Keratinocyte (primary cell): ENCODE data around the gene LAMB1. TPM values are rescaled to one million over a fixed set of nuclear protein-coding genes. Genes with fewer than 3 reads are reported as not detected.

Experiments
- DNase-seq: peaks from one replicate; pipeline ENCODE4 v3.0.0-alpha.2; 2011; ENCODE audit warnings: low read depth, missing footprints, low spot score
- FAIRE-seq: peaks from 2 replicates; lab custom pipeline; 2011; peaks lifted over from hg19 to GRCh38; lab: Jason Lieb, UNC
- H2AFZ ChIP-seq: 2 replicates; pipeline ENCODE4 v1.6.0; 2012; ENCODE audit warnings: low read length, control low read depth, inconsistent platforms; ENCODE audit not compliant: control insufficient read depth
- H3K27ac ChIP-seq: 2 replicates; pipeline ENCODE4 v1.5.1; 2011; ENCODE audit warnings: low read length; ENCODE audit not compliant: control insufficient read depth, insufficient read depth
- H3K27me3 ChIP-seq: 3 replicates; pipeline ENCODE4 v1.6.0; 2011; ENCODE audit warnings: low read length; ENCODE audit not compliant: control insufficient read depth, insufficient read depth; ENCODE audit errors: extremely low read depth
- H3K36me3 ChIP-seq, 2 experiments: 2 replicates in 1 of 2; 3 replicates in 1 of 2; pipeline ENCODE4 v1.5.1; 2011; ENCODE audit warnings: low read length in 2 of 2, mild to moderate bottlenecking in 1 of 2; ENCODE audit not compliant: control insufficient read depth in 2 of 2, insufficient read depth in 2 of 2; ENCODE audit errors: extremely low read depth in 1 of 2
- H3K4me1 ChIP-seq: 3 replicates; pipeline ENCODE4 v1.5.1; 2011; ENCODE audit warnings: low read length; ENCODE audit not compliant: control insufficient read depth, insufficient read depth; ENCODE audit errors: extremely low read depth
- H3K4me2 ChIP-seq: 3 replicates; pipeline ENCODE4 v1.6.0; 2011; ENCODE audit warnings: low read depth, low read length; ENCODE audit not compliant: control insufficient read depth, insufficient read depth; ENCODE audit errors: extremely low read depth
- H3K4me3 ChIP-seq, 3 experiments: fragments of 200-600 bp in 1 of 3; sonication (generic) in 1 of 3; 2 replicates in 2 of 3; 3 replicates in 1 of 3; pipeline ENCODE4 v1.5.1; 2011 to 2016; ENCODE audit warnings: low read length in 3 of 3, mild to moderate bottlenecking in 3 of 3, control low read depth in 2 of 3, inconsistent platforms in 1 of 3, low read depth in 1 of 3, mixed read lengths in 1 of 3, mixed run types in 1 of 3, moderate library complexity in 1 of 3; ENCODE audit not compliant: control insufficient read depth in 2 of 3, insufficient read depth in 2 of 3; ENCODE audit errors: extremely low read depth in 1 of 3
- H3K79me2 ChIP-seq: 2 replicates; pipeline ENCODE4 v1.6.0; 2012; ENCODE audit warnings: low read length; ENCODE audit not compliant: control insufficient read depth, insufficient read depth
- H3K9ac ChIP-seq: 3 replicates; pipeline ENCODE4 v1.6.0; 2011; ENCODE audit warnings: low read length; ENCODE audit not compliant: control insufficient read depth, insufficient read depth; ENCODE audit errors: extremely low read depth
- H3K9me1 ChIP-seq: 3 replicates; pipeline ENCODE4 v1.6.0; 2011; ENCODE audit warnings: low read length; ENCODE audit not compliant: control insufficient read depth, insufficient read depth; ENCODE audit errors: extremely low read depth
- H3K9me3 ChIP-seq: 2 replicates; pipeline ENCODE4 v1.5.1; 2012; ENCODE audit warnings: low read depth, low read length; ENCODE audit not compliant: control insufficient read depth
- H4K20me1 ChIP-seq: 3 replicates; pipeline ENCODE4 v1.6.0; 2011; ENCODE audit warnings: low read length; ENCODE audit not compliant: control insufficient read depth, insufficient read depth; ENCODE audit errors: extremely low read depth
- EZH2 ChIP-seq: IDR thresholded peaks from one replicate; pipeline ENCODE4 v1.6.1; 2012; ENCODE audit warnings: inconsistent platforms, mild to moderate bottlenecking, low read length, moderate library complexity
- dilution Hi-C: fragments of 300-500 bp; cut with MboI; formaldehyde crosslinking; loops from one replicate; pipeline ENCODE4 v1.7.0; 2020; ENCODE audit warnings: low sequenced_read_pairs; ENCODE audit not compliant: extremely low pct_ligation_motif_present
- polyA plus RNA-seq, 5 experiments: library from polyadenylated mRNA; depleted of rRNA in 3 of 5; stranded (reverse) in 3 of 5; stranded (forward) in 1 of 5; unstranded in 1 of 5; fragments of >200 nt; gene quantifications; 1 replicate in 1 of 5; 2 replicates in 3 of 5; 3 replicates in 1 of 5; pipeline versions ENCODE4 v1.2.1 to v1.2.3, GENCODE V29; 2011 to 2012; ENCODE audit warnings: missing spikeins in 2 of 5, low read depth in 1 of 5, low replicate concordance in 1 of 5
- TF ChIP-seq, protein P1 (sequence below), 3 experiments: IDR thresholded peaks in 1 of 3; conservative IDR thresholded peaks in 1 of 3; optimal IDR thresholded peaks in 1 of 3; 2 replicates in 2 of 3; 3 replicates in 1 of 3; pipeline versions ENCODE3 to v1.5.1; 2011; ENCODE audit warnings: low read length in 3 of 3, mild to moderate bottlenecking in 3 of 3, moderate library complexity in 2 of 3, control low read depth in 1 of 3, inconsistent platforms in 1 of 3; ENCODE audit not compliant: insufficient read depth in 2 of 3; ENCODE audit errors: extremely low read depth in 1 of 3

The LAMB1 gene
- polyA plus RNA-seq, 1 donor (not counting 4 experiments of a cell fraction or from before 2014, with no cell fraction given), result 97.9 TPM

DNA sequence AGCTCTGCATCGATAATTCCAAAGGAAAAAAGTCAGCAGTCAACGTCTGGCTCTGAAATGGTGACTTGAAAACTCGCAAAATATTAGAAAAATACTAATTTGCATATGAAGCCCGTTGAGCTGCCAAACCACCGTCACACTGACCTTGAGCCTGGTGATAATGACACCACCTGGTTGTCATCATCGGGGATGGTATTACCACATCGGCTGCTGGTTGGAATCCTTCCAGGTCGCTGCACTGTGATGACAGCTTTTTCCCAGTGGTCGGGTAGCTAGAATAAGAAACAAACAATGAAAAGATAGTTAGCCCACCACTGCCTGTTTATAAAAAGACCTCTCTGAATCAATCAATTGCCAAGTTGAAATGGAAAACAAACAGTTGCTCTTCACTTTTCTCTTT lies 41.6 kb downstream of the LAMB1 start:
- H3K36me3 ChIP-seq, result peaks cover 31 to 49% of the 10 kb centered on the region in 2 experiments
- H3K4me3 ChIP-seq, result no peak overlapping the region
- no peak overlapping the region for H3K27ac ChIP-seq
- H3K9me1 ChIP-seq, result no peaks in the 10 kb centered on the region
- no peak overlapping the region for H2AFZ ChIP-seq
- no peaks in the 10 kb centered on the region for H3K9me3 ChIP-seq
- no peaks in the 10 kb centered on the region for H4K20me1 ChIP-seq
- H3K79me2 ChIP-seq, result no peaks in the 10 kb centered on the region
- H3K4me2 ChIP-seq, result no peak overlapping the region
- no peak for DNase-seq
- FAIRE-seq, result no peak
- peaks cover 3% of the 10 kb centered on the region for H3K4me1 ChIP-seq
- dilution Hi-C loops, result no loop called here
- no peak overlapping the region for H3K9ac ChIP-seq
- TF ChIP-seq, protein P1, sequence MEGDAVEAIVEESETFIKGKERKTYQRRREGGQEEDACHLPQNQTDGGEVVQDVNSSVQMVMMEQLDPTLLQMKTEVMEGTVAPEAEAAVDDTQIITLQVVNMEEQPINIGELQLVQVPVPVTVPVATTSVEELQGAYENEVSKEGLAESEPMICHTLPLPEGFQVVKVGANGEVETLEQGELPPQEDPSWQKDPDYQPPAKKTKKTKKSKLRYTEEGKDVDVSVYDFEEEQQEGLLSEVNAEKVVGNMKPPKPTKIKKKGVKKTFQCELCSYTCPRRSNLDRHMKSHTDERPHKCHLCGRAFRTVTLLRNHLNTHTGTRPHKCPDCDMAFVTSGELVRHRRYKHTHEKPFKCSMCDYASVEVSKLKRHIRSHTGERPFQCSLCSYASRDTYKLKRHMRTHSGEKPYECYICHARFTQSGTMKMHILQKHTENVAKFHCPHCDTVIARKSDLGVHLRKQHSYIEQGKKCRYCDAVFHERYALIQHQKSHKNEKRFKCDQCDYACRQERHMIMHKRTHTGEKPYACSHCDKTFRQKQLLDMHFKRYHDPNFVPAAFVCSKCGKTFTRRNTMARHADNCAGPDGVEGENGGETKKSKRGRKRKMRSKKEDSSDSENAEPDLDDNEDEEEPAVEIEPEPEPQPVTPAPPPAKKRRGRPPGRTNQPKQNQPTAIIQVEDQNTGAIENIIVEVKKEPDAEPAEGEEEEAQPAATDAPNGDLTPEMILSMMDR (optimal IDR thresholded peaks at IDR 0.05 in 1 of 3, IDR thresholded peaks at IDR 0.05 in 1 of 3, conservative IDR thresholded peaks at IDR 0.05 in 1 of 3; ENCODE audit: extremely low read depth in 1 of 3, insufficient read depth in 2 of 3, low read length in 3 of 3), result no peak
- no peak for TF ChIP-seq EZH2
- H3K27me3 ChIP-seq, result no peaks in the 10 kb centered on the region

DNA sequence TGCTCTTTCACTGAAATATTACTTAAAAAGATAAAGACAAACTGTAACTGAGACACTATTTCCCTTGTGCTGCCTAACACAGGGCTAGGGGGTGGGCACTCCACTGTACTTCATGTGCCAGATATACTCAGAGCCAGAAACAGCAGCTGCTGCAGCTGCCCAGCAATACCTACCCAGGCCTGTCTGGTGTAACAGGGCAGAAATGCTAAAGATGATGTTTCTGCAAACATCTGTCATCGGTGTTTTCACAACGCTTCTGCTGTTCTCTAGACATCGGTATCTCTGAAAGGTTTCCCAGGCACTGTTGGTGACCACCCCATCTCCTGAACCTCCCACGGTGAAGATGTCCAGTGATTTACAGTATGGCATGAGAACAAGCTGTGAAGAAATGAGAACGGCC lies 42.7 kb downstream of the LAMB1 start:
- no peaks in the 10 kb centered on the region for H3K9me1 ChIP-seq
- H3K79me2 ChIP-seq, result no peaks in the 10 kb centered on the region
- peaks cover 3% of the 10 kb centered on the region for H3K4me1 ChIP-seq
- H3K27ac ChIP-seq, result no peak overlapping the region
- H2AFZ ChIP-seq, result no peak overlapping the region
- no peak overlapping the region for H3K4me2 ChIP-seq
- no peak overlapping the region for H3K4me3 ChIP-seq
- FAIRE-seq (no peak), DNase-seq (no peak)
- TF ChIP-seq, protein P1 (optimal IDR thresholded peaks at IDR 0.05 in 1 of 3, IDR thresholded peaks at IDR 0.05 in 1 of 3, conservative IDR thresholded peaks at IDR 0.05 in 1 of 3; ENCODE audit: extremely low read depth in 1 of 3, insufficient read depth in 2 of 3, low read length in 3 of 3), result no peak
- no peak for TF ChIP-seq EZH2
- no peaks in the 10 kb centered on the region for H4K20me1 ChIP-seq
- no peaks in the 10 kb centered on the region for H3K9me3 ChIP-seq
- no peaks in the 10 kb centered on the region for H3K27me3 ChIP-seq
- H3K36me3 ChIP-seq, result peaks cover 33 to 55% of the 10 kb centered on the region in 2 experiments
- H3K9ac ChIP-seq, result no peak overlapping the region
- dilution Hi-C loops, result no loop called here
